Stimulated activated CD8-positive, alpha-beta memory T cell treated with anti-CD3 and anti-CD28 coated beads, Interleukin-12 subunit alpha, Interleukin-12 subunit beta, amount 100 ng/mL, for 24 hours (primary cell): ENCODE results near the gene NFIA.

Experiments used
- DNase-seq: peaks from one replicate; pipeline ENCODE4 v3.0.0-alpha.2; 2020; ENCODE audit errors: extremely low read depth

The NFIA gene

DNA sequence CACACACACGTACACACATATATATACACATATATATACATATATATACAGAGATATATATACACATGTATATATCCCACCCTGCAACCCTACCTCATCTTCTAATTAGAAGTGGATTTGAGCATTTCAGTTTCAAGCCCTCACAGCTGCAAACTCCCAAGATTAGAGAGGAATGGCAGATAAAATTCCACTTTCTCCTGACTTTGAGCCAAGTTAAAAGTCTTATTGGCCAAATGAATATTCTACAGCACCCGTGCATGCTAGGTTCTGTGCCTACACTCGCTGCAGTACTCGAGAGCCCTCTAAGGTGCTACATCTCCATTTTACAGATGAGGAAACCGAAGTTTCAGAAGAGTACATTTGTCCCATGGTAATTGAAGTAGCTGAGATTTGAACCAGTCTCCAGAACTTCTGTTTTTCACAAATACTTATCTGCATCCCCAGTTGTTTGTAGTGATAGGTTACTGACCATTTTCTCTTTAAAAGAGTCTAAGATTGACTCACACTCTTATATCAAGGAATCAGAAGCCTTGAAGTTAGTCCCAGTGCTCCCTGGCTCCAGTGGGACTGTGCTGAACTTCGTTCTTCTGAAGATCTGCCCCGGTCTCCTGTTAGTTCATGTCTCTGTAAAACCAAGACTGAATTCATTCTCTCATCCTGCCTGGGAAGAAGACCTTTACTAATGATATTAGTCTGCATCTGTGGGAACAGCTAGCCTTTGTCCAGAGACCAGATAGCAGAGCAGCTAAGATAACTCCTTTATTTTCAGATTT lies 350.4 kb downstream of the NFIA start:
- no peak for DNase-seq

- DNase-seq, result no peak
Measured at GRCh38 chr1:61433646-61434045, 351.3 kb downstream of the NFIA start.

DNA sequence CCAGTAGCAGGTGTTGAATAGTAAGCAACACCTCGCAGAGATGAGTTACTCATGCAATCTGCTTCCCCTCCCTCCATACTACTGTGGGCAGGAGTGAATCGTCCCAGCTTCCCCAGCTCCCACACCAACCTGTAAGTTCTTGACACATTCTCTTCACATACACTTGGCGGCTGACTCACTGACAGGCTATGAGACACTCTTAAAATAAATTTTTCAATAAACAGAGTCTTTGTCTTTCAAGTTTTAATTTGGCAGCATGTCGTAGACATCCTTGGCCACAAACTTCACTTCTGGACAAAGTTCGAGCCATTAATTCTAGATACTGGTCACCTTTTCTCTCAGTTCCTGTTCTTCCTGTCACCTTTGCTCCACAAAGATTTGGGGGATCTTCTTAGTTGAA lies 351.9 kb downstream of the NFIA start:
- no peak for DNase-seq

GRCh38 chr1:61435226-61435625 lies 352.9 kb downstream of the NFIA start:
- no peak for DNase-seq

GRCh38 chr1:61436016-61436415 lies 353.7 kb downstream of the NFIA start:
- DNase-seq, result no peak

- DNase-seq, result no peak
Measured at GRCh38 chr1:61436491-61437120, 354.2 kb downstream of the NFIA start.

- DNase-seq, result no peak
Measured at GRCh38 chr1:61439234-61439633, 356.9 kb downstream of the NFIA start.

GRCh38 chr1:61441723-61442262 lies 359.4 kb downstream of the NFIA start:
- DNase-seq, result no peak

- no peak for DNase-seq
Measured at GRCh38 chr1:61442544-61442943, 360.2 kb downstream of the NFIA start.

DNA sequence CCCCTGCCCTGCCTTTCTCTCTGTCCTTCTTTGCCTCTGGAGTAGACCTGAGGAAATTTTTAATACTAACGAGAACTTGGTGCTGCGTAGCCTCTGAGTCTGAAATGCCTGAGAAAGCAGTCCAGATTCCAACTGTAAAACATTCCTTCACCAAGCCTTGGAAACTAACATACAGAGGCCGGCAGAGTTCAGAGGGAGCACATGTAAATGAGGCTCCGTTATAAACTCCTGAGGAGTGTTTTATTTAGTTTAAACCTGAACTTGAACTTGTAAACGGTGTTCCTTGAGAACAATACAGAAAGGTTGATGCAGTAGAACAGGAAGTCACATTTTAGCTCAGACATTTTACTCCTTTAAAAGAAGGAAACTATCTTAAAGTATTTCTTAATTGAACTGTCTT lies 361.9 kb downstream of the NFIA start:
- DNase-seq, result no peak

DNA sequence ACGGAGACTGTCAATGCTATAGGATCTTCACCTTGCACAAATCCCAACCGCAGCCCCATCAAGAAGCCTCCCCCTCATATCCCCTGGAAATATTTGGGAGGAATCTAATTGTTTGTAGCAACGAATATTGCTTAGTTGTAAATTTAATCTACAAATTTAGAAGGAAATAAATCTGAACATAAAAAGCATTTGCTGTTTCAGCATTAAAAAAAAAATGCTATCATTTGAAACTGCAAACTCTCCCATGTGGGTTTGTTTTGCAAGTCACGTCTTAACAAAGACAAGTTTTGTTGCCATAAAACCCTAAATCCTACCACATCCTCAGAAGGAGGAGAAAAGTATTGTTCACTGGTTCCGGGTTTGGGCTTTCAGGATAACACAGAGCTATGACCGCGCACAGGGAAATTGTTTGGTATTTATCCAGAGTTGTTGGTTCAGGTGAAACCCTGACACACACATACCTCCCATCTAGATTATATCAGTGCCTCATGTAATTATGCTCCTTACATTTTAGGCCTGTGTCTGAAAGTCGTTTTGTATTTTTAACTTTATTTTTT lies 363.0 kb downstream of the NFIA start:
- DNase-seq, result no peak

DNA sequence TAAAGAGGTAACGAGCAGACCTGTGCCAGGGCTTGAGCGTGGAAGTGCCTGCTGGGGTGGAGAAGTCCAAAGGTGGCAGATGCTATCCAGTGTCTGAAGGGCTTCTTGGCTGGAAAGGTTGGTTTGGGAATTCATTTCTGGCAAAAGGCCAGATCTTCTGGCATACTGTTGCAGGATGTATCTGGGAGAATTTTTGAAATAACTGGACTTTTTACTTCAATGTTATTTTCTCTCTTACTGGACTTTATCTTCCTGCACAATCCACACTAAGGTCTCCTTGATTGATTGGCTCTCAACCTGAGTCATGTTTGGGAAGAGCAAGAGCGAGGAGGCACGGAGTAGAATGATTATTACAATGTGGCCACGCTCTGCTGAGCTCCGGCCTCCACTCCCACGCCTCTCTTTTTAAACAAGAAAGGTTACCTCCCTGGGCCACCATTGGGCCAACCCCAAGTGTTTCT lies 364.2 kb downstream of the NFIA start:
- no peak for DNase-seq

GRCh38 chr1:61447106-61447967 lies 365.0 kb downstream of the NFIA start:
- no peak for DNase-seq

GRCh38 chr1:61447968-61448430 lies 365.6 kb downstream of the NFIA start:
- no peak for DNase-seq

DNA sequence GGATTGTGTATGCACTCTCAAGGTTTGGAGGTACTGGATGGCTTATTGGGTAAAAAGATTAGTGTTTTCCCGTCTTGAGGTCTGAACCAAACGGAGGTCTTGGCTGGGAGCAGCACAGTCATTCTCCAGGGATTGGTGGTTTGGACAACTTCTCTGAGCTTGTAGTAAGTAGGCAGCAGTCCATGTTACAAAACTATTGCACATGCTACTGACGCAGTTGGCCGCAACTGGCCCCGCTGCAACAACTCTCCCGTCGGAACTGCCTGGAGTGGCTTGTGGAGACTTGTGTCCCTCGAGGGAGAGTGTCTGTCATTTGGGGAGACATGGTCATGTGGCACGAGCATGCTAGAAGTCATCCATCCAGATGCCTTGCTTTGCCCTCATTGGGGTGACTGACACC lies 366.6 kb downstream of the NFIA start:
- DNase-seq, result no peak

DNA sequence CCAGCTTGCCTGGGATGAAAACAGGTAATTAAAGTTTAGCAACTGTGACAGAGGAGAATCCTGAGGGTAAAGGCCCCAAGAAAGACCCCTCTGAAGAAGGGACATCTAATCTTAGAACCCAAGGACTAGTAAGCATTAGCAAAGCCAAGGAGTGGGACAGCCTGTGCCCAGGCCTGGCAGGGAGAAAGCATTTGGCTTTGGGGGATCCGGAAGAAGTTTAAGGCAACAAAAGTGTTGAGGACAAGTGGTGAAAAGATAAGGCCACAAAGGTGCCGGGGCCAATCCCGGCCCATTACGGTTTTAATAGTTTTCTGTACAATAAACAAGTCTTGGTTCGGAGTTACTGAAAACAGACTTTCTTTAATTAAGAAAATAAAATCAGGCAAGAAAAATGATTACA lies 367.0 kb downstream of the NFIA start:
- DNase-seq, result no peak

DNA sequence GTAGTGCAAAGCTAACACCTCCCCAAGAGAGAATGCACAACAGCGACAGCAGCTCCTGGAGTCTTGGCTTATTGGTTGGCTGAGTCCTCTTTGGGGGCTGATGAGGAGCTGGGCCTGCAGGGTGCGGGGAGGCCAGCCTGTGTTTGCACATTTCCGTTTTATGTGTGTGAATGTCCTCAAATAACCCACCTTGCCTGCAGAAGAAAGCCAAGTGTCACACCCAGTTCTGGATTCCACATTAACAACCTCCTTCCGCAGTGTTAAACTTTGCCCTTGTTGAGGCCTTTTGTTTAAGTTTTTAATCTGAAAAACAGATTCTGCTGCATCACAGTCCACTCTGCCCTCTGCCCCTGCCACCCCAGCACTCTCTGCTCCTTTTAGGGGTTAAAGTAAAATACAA lies 368.1 kb downstream of the NFIA start:
- DNase-seq, result no peak

GRCh38 chr1:61450872-61451571 lies 368.7 kb downstream of the NFIA start:
- DNase-seq, result no peak

GRCh38 chr1:61451572-61451968 lies 369.2 kb downstream of the NFIA start:
- no peak for DNase-seq

- DNase-seq, result no peak
Measured at GRCh38 chr1:61452176-61453035, 370.0 kb downstream of the NFIA start.
